Stomach (tissue), 4 donors: Measurements from ENCODE around the gene TAL1.
A peak's percentile ranks its signal among the peaks of the same experiment; 100 is the strongest.

Experiments
- CTCF ChIP-seq, 7 experiments: fragments of 450-650 bp in 4 of 7; fragments of 200-600 bp in 3 of 7; sonication (generic) in 3 of 7; IDR thresholded peaks; one replicate each; pipeline ENCODE4 v1.5.1; 2016 to 2019; ENCODE audit warnings: antibody characterized with exemption in 7 of 7, control low read depth in 2 of 7, mild to moderate bottlenecking in 1 of 7
- POLR2AphosphoS5 ChIP-seq, 3 donors: sonication (generic); formaldehyde crosslinking; IDR thresholded peaks; one replicate each; pipeline ENCODE4 v1.6.1; 2016; ENCODE audit warnings: antibody characterized with exemption in 3 of 3

GRCh38 chr1:47228644-47229030 is 3.4 kb downstream of the TAL1 start:
- TF ChIP-seq POLR2AphosphoS5 (IDR thresholded peaks at IDR 0.05) (peak in 1 of 3 donors; percentile 49), CTCF (IDR thresholded peaks at IDR 0.05) (no peak)
